Measurements from ENCODE around the gene RASIP1.

- TF ChIP-seq CTCF (IDR thresholded peaks at IDR 0.05) (no peak), POLR2A (IDR thresholded peaks at IDR 0.05) (peak in 1 of 2 donors; percentile 45)
Measured at GRCh38 chr19:48752496-48753365, 12.3 kb upstream of the RASIP1 start, which contains the start of gene FUT1.

All from heart left ventricle (tissue), 13 donors.